IMR-90 (cell line): ENCODE data around the gene GNB1L. TPM values are rescaled to one million over a fixed set of nuclear protein-coding genes. Genes with fewer than 3 reads are reported as not detected.

Experiments used
- polyA plus RNA-seq, 3 experiments: library from polyadenylated mRNA; depleted of rRNA; stranded (reverse); fragments of >200 nt; gene quantifications; 2 replicates each; pipeline ENCODE4 v1.2.3, GENCODE V29; 2012; ENCODE audit warnings: low replicate concordance in 1 of 3
- total RNA-seq: library from RNA; depleted of rRNA; stranded (reverse); fragments of >200 nt; gene quantifications from 2 replicates; pipeline ENCODE4 v1.2.3, GENCODE V29; 2012
- TF ChIP-seq, protein P1 (sequence below): conservative IDR thresholded peaks from 2 replicates; pipeline ENCODE4 v1.5.1; 2012; ENCODE audit warnings: mild to moderate bottlenecking, low read depth, low read length, improper control_type of control experiment

Gene GNB1L
- total and polyA plus RNA-seq, 2 of the 4 experiments (the other 2 are of a cell fraction): 2.5 to 4.4 TPM

DNA sequence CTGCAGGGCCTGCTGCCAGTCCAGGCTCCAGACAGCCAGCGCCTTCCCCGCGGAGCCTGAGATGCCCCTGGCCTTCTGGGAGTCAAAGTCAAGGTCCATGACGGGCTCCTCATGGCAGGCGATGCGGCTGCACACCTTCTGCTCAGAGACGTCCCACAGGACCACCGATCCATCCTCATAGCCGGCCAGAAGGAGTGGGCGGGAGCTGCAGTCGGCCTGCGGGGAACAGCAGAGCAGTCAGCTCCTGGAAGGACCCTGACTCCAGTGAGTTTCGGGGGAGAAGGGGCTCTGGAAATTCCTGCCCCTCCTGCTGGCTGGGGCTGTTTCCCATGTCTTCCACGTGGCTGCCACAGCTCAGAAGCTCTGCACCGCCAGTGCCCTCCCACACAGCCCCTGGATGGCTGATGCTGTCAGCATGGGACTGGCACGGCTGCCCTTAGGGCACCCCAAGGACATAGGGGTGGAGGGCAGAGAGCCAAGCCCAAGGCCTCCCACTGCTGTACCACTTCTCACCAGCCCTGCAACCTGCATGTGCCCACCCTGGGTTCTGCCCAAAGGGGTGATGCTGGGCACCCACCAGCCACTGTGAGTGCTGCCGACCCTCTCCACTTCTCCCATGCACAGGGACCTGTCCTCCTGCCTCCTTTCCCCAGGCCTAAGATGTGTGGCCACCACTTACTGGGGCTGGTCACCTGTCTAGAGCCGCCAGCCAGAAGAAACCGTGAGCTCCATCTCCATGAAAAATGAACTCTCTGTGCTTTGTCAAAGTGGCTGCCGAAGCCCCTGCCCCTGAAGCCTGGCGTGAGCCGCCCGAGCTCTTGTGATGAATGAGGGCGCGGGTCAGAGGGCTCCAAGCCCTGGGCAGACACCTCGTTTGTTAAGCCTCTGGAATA lies 52.4 kb downstream of the GNB1L start (continued):
- TF ChIP-seq, protein P1, sequence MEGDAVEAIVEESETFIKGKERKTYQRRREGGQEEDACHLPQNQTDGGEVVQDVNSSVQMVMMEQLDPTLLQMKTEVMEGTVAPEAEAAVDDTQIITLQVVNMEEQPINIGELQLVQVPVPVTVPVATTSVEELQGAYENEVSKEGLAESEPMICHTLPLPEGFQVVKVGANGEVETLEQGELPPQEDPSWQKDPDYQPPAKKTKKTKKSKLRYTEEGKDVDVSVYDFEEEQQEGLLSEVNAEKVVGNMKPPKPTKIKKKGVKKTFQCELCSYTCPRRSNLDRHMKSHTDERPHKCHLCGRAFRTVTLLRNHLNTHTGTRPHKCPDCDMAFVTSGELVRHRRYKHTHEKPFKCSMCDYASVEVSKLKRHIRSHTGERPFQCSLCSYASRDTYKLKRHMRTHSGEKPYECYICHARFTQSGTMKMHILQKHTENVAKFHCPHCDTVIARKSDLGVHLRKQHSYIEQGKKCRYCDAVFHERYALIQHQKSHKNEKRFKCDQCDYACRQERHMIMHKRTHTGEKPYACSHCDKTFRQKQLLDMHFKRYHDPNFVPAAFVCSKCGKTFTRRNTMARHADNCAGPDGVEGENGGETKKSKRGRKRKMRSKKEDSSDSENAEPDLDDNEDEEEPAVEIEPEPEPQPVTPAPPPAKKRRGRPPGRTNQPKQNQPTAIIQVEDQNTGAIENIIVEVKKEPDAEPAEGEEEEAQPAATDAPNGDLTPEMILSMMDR: no peak
